GM12873 (cell line): ENCODE data around the gene MRM1.

Experiments
- TF ChIP-seq, protein P1 (sequence below): IDR thresholded peaks from 2 replicates; pipeline ENCODE4 v1.5.1; 2012; ENCODE audit warnings: low read depth, mild to moderate bottlenecking, moderate library complexity, low read length, control low read depth; ENCODE audit not compliant: insufficient read depth; ENCODE audit errors: missing control alignments

MRM1 gene

DNA sequence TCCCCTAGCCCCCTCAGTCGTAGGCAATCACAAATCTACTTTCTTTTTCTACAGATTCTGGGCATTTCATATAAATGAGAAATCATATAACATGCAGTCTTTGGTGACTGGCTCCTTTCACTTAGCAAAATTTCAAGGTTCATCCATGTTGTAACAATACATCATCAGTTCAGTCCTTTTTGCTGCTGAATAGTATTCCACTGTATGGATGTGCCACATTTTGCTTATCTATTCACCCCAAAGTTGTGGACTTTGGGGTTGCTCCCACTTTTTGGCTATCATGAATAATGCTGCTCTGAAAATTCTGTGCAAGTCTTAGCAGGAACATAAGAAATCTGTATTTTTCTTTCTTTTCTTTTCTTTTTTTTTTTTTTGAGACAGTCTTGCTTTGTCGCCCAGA lies 39.0 kb downstream of the MRM1 start:
- TF ChIP-seq, protein P1, sequence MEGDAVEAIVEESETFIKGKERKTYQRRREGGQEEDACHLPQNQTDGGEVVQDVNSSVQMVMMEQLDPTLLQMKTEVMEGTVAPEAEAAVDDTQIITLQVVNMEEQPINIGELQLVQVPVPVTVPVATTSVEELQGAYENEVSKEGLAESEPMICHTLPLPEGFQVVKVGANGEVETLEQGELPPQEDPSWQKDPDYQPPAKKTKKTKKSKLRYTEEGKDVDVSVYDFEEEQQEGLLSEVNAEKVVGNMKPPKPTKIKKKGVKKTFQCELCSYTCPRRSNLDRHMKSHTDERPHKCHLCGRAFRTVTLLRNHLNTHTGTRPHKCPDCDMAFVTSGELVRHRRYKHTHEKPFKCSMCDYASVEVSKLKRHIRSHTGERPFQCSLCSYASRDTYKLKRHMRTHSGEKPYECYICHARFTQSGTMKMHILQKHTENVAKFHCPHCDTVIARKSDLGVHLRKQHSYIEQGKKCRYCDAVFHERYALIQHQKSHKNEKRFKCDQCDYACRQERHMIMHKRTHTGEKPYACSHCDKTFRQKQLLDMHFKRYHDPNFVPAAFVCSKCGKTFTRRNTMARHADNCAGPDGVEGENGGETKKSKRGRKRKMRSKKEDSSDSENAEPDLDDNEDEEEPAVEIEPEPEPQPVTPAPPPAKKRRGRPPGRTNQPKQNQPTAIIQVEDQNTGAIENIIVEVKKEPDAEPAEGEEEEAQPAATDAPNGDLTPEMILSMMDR = no peak

DNA sequence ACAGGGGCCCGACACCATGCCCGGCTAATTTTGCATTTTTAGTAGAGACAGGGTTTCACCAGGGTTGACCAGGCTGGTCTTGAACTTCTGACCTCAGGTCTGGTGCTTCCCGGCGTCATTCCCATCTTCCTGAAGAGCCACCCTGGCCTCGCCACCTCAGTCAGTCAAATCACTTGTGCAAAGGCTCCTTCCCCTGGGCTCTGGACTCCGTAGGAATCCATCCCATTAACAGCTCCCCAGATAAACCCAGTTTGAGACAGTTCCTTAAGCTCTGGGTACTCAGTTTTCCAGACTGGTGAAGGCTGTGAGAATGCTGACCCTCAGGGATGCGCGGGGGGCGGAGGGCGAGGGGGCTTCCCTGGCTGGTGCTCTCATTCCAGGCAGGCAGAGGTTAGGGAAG lies 39.5 kb downstream of the MRM1 start:
- TF ChIP-seq, protein P1 = no peak

DNA sequence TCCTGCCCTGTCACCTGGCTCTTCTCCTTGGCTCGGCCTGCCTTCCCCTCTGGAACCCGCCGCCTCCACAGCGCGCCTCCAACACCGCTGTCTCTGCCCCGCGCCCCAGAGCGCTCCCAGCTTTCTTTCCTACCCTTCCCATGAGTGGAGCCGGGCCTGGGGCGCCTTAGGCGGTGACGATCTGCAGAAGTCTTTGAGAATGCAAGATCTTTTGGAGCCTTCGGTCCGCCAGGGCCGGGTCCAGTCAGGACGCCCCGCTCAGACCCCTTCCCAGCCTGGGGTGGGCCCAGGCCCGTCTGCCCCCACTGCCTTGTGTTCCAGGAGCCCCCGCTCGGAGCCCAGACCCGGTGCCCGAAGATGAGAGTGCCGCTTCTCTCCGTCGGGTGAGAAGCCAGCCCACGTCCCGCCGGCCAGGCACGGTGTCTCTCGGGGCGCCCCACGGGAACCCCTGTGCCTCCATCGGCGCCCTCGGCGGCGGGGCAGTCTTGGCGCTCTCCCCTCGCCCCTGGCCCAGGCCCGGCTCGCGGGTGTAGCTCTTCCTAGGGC lies 40.0 kb downstream of the MRM1 start:
- TF ChIP-seq, protein P1 = no peak

DNA sequence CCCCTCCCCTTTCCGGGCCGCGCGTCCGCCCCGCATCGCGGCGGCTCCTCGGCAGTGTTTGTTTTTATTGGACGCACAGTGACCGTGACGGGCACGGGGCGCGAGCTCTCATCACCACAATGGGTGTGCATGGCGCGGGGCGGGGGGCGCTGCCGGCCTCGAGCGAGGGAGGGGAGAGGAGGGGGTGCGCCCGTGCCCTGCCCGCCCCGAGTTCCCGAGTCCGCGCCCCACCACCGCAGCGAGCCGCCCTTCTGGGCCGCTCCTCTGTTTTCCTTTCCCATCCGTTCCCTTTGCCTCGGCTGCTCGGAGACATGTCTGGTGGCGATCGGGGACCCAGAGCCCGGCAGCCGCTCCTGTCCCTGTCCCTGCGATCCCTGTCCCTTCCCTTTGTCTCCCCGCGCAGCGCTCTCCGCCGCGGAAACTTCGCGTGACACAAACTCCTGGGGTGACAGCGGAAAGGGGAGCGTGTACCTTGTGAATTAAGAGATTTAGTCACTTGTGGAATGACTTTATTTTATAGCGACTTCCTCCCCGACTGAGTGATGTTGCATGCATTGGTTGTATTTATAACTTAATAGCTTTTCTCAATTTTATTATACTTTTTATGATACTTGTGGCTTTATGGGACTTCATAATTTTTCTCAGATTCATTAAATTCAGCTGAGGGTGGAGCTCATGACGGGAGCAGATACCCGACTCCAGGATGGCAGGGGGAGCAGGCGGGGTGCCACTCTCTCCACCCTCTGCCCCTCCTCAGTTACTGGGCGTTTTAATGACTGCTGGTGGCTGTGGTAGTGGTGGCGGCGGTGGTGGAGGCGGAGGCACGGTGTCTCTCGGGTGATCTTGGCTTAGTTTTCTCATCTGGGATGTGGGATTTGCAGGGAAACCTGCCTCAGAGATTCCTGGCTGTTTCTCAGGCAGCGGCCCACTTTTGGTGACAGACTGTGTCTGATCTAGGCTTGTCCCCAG lies 40.8 kb downstream of the MRM1 start:
- TF ChIP-seq, protein P1 = no peak

DNA sequence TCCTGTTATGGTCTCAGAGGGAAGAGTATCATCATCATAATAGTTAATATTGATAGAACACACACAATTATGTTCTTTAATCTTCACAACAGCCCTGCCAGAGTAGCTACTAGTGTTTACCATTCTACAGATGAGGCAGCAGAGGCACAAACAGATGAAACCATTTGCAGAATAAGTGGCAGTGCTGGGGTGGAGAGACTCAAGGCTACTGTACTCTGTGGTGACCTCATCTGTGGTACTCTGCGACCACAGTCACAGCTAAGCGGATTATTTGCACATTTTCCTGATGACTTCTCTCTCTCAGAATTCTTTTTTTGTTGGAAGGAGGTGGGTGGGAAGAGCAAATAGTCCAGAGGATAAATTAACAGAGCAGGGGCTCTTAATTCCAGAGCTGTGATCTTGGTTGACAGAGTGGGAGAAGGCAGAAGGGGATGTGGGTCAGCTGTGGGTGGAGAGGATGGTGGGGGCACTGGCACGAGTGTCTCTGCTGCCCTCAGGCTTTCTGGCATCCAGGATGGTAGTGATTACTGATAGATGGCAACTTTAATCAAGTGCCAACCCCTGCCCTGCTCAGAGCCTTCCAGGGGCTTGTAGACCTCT lies 41.8 kb downstream of the MRM1 start:
- TF ChIP-seq, protein P1 = no peak

DNA sequence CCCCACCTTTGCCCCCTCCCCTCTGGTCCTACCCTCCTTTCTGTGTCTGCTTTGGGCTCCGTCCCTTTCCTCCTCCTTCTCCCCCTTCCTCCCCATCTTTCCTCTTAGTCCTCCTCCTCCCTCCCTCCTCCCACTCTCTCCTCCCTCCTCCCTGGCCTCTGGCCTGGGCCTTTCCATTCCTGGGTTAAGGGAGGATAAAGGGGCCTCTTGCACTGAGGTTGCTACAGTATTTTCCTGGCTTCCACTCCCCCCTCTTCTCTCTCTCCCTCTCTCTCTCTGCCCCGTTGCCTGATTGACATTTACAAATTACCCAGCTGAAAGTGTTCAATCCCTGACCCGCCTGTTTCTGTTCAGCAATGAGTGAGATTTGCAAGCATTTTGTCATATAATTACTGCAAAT lies 44.0 kb downstream of the MRM1 start:
- TF ChIP-seq, protein P1 = no peak

DNA sequence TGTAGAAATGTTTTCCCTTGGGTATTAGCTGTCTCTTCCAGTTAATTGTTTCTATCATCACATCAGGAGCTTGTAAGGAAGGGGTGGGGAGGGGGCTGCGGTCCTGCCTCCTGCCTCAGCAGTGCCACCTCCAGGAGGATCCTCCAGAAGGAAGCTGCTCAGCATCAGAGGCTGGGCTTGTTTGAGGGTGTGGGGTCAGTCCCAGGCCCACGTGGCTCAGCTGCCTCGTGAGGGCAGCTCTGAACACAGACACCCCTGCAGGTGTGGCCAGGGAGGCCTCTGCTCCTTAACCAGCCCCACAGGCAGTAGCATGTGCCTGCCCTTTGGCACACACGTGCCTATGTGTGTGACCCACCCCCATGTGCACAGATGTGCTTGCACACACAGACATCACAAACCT lies 46.3 kb downstream of the MRM1 start:
- TF ChIP-seq, protein P1 = no peak
